IPS-NIHi11 (cell line): ENCODE measurements around the gene SSBP3.
A peak's percentile ranks its signal among the peaks of the same experiment; 100 is the strongest.
"Not testable (repeated sequence)": the region's sequence is repeated elsewhere in the genome, so short reads cannot be mapped to it uniquely, and the experiment has no call there.

Source experiments
- DNase-seq: peaks from one replicate; pipeline ENCODE4 v3.0.0; 2012; ENCODE audit warnings: mixed read lengths, low spot score

SSBP3 gene

GRCh38 chr1:54241364-54241763, 164.8 kb downstream of the SSBP3 start:
- DNase-seq = no peak

DNA sequence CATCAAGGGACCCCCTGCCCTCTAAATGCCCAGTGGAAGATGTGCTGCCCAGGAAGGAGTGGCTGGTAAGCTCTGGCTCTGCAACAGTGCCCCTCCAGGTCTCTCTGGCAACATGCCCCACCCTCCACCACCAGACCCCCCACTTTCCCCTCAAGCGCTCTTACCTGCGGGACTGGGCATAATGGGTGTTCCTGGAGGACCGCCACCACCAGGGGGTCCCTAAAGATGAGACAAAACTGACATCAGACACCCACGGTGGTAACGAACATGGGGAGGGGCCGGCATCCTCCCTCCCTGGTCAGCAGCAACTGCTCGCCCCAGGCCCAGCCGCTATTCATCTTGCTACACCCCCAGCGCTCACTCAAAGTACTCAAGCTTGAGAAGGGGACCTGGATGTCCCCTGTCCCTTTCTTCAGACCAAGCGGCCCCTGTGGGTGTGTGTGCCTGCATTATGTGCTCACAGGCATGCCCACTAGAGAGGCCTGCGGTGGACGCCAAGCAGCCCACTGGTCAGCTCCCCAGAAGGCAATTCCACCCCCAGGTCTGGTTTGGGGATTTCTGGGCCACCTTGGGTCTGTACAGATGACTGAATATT, 165.4 kb downstream of the SSBP3 start:
- no peak for DNase-seq

DNA sequence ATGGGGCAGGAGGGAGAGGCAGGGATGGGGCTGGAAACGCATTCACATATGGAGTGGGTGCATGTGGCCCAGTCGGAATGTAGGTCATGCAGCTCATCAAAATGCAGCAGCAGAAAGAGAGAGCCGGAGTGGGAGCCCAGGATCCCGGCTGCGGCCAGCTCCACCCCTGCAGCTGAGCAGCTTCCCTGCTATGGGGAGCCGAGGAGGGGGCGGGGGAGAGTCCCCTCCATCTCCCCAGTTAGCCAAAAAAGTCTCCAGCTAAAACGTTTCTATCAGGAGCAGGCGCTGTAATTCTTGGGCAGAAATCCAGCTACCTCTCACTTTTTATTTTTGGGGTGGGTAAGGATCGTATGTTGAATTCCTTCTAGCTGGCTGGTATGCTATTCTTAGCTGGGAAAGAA, 166.6 kb downstream of the SSBP3 start:
- no peak for DNase-seq

- DNase-seq = no peak
These were observed 167.2 kb downstream of the SSBP3 start for GRCh38 chr1:54239035-54239383.

- no peak for DNase-seq
These were observed 167.7 kb downstream of the SSBP3 start for GRCh38 chr1:54238353-54239034.

DNA sequence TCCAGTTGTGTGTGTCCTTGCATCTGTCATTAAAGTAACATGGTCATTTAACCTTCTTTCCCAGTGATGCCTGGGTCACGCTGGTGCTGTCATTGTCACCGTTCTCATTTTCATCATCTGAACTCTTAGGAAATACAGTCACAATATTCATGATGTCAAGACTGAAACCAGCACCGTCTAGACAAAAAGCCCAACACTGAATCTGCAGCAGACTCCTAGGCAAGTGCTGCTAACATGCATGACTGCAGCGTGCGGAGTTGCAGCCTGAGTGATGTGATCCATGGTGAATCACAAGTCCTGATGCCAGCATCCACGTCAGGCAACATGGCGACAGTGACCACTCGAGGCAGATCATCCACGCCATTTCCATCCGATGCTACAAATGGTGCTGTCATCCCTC, 168.6 kb downstream of the SSBP3 start:
- no peak for DNase-seq

GRCh38 chr1:54234284-54234683, 171.9 kb downstream of the SSBP3 start:
- DNase-seq = no peak

DNA sequence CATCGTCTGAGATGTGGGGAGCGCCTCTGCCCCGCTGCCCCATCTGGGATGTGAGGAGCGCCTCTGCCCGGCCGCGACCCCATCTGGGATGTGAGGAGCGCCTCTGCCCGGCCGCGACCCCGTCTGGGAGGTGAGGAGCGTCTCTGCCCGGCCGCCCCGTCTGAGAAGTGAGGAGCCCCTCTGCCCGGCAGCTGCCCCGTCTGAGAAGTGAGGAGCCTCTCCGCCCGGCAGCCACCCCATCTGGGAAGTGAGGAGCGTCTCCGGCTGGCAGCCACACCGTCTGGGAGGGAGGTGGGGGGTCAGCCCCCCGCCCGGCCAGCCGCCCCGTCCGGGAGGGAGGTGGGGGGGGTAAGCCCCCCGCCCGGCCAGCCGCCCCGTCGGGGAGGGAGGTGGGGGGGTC, 173.0 kb downstream of the SSBP3 start:
- not testable (repeated sequence) for DNase-seq

- no peak for DNase-seq
These were observed 175.5 kb downstream of the SSBP3 start for GRCh38 chr1:54230507-54231339.

- no peak for DNase-seq
These were observed 176.8 kb downstream of the SSBP3 start for GRCh38 chr1:54229281-54229891.

DNA sequence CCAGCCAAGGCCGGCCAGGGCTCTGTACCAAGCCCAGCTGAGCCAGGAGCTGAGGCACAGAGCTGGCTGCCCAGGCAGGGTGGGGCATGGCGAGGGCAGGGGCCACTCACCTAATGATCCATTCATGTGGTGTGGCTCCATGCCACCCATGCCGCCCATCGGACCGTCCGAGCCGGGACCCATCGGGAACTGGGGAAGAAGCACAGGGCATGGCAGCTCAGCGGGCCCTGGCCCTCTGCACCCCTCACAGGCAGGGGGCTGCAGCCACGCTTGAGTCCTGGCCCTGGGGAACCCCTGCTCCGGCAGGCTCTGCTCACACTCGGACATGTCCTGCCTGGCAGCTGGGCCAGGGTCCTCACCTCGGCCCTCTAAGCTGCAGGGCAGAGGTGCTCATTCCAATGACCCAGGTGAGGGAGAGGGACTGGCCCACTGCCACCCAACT, 177.5 kb downstream of the SSBP3 start:
- no peak for DNase-seq

GRCh38 chr1:54227891-54228310, 178.3 kb downstream of the SSBP3 start:
- DNase-seq = no peak

DNA sequence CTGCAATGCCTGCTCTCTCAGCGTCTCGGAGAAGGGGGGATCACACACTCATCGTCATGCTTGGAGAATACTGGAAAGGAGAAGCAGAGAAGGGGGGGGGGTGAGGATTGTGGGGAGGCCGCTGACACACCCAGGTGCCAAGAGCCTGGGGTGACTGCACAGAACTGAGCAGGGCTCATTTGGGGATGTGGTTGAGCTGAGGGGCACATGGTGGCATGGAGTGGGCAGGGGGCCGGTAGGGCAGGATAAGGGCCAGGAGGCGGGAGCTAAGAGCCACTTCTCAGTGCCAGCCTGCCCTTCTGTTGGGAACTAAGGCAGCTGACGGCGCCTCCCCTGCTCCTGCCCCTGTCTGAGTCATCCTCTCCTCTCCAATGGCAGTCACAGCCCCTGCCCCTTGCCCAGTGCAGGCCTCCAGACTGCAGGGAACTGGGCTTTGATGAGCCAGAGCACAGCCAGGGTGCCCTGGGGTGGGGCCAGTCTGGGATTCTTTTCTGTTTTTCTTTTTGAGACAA, 179.0 kb downstream of the SSBP3 start:
- peak; percentile 54 for DNase-seq

GRCh38 chr1:54225986-54226559, 180.1 kb downstream of the SSBP3 start:
- DNase-seq = no peak

GRCh38 chr1:54225378-54225777, 180.8 kb downstream of the SSBP3 start:
- DNase-seq = no peak

DNA sequence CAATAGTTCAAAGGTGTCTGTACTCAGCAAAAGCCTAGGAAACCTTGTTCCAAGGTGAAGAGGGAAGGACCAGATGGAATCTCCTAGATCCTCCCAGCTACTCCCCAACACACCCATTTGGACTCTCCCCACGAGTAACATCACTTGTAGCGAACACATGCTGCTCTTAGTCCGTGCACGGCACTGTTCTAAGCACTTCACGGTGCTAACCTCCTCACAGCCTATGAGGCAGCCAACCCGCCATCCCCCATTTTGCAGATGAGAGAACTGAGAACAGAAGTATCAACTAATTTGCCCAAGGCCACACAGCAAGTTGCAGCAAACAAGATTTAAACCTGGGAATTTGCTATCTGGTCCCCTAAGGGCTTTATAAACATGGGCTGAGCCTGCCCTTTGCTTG, 182.0 kb downstream of the SSBP3 start:
- DNase-seq = no peak

DNA sequence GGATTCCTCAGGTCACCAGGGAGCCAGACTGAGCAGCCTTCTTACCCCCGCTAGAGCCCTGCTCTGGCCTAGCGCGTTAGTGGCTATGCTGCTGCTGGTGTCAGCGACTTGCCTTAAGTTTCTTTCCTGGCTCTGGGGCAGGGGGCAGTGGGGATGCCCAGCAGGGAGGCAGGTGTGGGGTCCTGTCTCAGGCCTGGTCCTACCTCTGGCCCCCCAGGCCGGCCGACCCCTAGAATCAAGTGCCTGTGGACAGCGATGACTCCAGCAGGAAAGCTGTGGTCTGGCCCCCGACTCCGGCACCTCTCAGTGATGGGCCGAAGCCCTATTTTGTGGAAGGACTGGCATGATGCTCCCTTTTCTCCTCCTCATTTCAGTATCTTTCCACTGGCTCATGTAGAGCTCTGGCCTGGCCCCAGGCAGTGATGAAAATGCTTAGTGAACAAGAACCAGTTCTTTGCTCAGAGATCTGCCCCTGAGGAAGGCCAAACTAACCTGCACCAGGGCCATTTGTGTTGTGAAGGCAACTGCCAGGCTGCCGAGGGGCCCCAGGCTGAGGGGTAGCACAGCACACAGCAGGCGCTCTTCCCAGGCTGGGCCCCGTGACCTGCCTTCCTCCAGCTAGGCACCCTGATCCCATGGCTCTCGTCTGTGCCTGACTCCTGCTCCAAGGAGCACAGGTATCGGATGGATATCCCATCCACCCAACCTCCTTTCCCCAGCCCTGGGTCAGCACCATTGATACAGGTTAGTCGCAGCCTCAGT, 182.6 kb downstream of the SSBP3 start:
- DNase-seq = no peak

- DNase-seq = no peak
These were observed 183.5 kb downstream of the SSBP3 start for GRCh38 chr1:54222711-54223110.

DNA sequence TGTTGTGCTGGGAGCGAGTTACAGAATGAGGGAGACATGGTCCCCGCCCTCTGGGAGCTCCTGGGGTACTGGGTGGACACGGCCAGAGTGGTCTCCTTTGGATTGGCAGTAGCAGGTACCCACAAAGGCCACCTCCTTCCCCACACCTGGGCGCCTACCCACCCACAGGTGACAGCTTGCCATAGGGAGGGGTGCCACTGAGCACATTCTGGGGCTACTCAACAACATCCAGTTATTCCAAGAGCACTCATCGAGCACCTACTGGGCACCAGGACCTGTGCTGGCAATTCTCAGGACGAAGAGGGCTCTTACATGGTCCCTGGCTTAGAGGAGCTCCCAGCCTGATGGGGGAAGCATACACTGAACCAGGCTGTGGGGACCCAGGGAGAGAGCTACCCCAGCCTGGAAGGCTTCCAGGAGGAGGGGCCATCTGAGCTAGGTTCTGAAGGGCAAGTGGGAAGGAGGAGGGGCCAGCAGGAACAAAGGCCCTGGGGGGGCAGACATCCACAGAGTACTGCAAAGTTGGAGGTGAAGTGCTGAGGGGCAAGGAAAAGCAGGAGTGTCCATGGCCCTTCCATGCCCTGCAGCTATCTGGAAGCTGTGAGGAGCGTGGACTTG, 184.2 kb downstream of the SSBP3 start:
- DNase-seq = no peak

DNA sequence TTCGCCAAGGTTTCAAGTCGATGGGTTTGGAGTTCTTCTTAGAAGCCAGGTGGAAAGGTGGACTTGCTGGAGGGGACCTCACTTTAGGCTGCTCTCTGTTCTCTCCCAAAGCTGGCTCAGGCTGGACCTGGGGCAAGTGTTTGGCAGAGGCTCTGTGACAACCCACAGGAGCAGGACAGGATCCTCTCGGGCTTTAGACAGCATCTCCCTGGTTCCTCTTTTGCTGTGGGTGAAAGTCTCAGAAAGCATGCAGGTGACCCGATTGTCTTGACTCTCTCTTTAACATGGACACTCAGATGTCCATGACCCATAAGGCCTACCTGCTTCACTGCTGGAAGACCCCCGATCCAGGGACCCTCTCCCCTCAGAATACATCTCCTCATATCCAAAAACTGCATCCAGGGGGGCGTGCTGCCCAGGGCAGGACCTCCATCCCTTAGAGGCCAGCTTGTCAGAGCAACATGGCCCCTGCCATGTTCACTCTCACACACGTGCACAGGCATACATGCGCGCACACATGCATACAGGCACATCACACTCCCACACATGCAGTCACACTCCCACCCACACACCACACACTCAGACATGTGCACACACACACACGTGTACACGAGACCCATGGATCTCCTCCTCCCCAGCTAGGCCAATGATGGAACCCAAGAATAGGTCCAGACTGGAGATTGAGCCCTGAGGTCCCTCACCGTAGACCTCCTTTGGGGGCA, 184.9 kb downstream of the SSBP3 start:
- no peak for DNase-seq
